Stimulated activated CD4-positive, alpha-beta T cell treated with anti-CD3 and anti-CD28 coated beads, Interleukin-1b, Interleukin-23, amount 100 ng/mL, for 24 hours (primary cell): Measurements from ENCODE around the gene ZMIZ2.
"Not testable (repeated sequence)": the region's sequence is repeated elsewhere in the genome, so short reads cannot be mapped to it uniquely, and the experiment has no call there.

Experiments
- DNase-seq, 4 experiments: peaks; one replicate each; pipeline ENCODE4 v3.0.0-alpha.2; 2020; ENCODE audit warnings: low read depth in 4 of 4, low spot score in 1 of 4

Gene ZMIZ2

DNA sequence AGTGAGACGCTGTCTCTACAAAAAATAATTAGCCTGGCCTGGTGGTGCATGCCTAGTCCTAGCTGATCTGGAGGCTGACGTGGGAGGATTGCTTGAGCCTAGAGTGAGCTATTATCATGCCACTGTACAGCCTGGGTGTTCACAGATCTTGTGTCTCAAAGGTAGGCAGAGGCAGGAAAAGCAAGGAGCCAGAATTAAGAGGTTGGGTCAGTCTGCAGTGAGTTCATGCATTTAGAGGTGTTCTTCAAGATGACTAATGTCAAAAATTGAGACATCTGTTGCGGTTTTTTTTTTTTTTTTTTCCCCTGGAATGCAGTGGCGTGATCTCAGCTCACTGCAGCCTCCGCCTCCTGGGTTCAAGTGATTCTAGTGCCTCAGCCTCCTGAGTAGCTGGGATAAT lies 53.2 kb downstream of the ZMIZ2 start:
- no peak for DNase-seq

DNA sequence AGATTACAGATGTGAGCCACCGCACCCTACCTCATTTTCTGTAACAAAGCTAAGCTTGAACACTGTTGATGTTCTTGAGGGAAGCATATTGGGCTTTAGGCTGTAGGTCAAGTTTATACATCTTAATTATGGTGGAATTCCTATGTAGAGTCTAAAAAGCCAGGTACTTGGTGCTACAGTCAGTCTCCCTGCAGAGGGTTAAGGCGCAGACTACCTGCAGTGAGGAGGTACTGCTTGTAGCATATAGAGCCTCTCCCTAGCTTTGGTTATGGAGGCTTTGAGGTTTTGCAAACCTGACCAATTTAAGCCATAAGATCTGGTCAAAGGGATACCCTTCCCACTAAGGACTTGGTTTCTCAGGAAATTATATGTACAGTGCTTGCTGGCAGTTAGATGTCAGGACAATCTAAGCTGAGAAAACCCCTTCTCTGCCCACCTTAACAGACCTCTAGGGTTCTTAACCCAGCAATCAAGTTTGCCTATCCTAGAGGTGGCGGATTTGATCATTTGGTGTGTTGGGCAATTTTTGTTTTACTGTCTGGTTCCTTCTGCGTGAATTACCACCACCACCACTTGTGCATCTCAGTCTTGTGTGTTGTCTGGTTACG lies 53.9 kb downstream of the ZMIZ2 start:
- no peak for DNase-seq

DNA sequence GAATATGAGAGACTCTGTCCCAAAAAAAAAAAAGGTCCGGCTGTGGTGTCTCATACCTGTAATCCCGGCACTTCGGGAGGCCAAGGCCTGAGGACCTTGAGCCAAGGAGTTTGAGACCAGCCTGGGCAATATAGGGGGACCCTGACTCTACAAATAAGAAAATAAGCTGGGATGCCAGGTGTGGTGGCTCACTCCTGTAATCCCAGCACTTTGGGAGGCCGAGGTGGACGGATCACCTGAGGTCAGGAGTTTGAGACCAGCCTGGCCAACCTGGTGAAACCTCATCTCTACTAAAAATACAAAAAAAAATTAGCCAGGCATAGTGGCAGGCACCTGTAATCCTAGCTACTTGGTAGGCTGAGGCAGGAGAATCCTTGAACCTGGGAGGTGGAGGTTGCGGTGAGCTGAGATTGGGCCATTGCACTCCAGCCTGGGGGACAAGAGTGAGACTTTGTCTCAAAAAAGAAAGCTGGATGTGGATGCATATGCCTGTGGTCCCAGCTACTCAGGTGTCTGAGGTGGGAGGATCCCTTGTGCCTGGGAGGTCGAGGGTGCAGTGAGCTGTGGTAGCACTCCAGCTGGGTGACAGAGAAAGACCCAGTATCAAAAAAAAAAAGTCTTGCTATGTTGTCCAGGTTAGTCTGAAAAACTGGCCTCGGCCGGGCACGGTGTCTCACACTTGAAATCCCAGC lies 55.3 kb downstream of the ZMIZ2 start:
- not testable (repeated sequence) for DNase-seq

DNA sequence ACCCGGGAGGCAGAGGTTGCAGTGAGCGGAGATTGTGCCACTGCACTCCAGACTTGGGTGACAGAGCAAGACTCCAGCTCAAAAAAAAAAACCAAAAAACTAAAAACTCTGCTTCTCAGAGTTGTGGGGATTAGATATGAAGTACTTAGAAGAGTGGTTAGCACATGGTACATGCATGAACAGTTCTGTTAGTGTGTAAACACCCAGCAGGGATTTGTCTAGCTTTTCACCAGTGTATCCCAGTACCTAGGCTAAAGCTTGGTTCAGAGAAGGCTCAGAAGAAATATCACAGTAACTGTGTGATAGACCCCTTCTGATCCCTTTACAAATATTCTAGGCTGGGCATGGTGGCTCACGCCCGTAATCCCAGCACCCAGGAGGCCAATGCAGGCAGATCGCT lies 57.3 kb downstream of the ZMIZ2 start:
- no peak for DNase-seq

DNA sequence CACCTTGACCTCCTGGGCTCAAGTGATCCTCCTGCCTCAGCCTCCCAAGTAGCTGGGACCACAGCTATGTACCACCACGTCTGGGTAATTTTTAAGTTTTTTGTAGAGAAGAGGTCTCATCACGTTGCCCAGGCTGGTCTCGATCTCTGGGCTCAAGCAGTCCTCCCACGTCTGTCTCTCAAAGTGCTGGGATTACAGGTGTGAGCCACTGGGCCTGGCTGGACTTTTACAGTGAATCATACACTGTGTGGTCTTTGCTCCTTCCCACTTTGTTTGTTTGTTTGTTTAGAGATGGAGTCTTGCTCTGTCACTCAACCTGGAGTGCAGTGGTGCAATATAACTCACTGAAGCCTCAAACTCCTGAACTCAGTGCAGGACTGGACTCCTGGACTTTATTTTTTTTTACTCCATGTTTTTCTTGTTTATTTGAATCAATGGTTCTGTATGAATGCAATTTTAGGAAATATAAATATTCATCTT lies 60.3 kb downstream of the ZMIZ2 start:
- no peak for DNase-seq

DNA sequence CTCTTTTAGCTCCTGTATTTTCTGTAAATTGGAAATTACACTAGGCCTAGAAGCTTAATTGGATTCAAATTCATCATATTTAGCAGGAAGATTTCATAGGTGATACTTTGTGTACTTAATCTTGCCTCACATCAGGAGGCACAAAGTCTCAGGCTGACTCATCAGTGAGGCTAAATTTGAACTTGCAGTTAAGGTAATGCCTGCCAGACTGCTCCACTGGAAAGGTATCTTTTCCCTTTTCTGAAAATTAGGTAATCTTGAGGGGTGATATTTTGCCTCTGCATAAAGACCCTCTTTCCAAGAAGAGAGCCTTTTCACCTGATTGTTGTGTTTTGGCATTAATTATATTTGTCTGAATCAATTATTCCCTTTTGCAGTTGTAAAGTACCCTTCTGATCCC lies 62.4 kb downstream of the ZMIZ2 start:
- no peak for DNase-seq

DNA sequence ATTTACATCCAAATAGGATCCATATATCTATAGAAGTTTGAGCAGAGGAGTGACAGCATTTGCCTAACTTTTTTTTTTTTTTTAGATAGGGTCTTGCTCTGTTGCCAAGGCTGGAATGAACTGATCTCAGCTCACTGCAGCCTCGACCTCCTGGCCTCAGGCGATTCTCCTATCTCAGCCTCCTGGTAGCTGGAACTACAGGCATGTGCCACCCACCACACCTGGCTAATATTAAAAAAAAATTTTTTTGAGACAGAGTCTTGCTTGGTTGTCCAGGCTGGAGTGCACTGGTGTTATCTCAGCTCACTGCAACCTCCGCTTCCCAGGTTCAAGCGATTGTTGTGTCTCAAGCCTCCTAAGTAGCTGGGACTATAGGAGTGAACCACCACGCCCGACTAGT lies 62.9 kb downstream of the ZMIZ2 start:
- no peak for DNase-seq

DNA sequence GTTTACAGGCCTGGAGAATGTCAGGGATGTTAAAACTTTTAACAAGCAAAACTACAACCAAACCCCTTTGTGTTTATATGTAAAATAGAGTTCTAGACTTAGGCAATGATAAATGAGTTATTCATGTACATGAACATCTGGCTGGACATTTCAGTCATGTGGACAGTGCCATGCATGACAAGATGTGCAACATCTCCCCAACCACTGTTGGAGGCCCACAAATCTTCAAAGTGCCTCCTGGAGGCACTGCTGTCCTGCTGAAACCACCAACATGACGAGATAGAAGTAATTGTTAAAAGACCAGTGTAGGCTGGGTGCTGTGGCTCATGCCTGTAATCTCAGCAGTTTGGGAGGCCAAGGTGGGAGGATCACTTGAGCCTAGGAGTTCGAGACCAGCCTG lies 66.3 kb downstream of the ZMIZ2 start:
- DNase-seq: no peak

DNA sequence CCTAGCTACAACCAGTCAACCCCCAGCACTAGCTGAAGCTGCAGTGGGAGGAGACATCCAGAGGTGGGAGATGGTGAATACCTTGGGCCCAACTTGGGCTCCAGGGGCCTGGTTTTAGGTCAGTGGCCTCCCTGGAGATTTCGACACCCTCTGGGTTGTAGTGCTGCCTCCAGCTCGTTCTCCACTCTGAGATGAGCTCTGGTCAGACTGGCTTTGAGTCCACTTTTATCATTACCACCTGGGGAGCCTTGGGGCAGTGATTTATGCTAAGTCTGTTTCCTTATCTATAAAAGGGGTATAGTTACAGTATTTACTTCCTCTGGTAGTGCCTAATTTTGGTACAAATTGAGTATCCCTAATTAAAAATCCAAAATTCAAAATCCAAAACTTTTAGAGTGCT lies 70.6 kb downstream of the ZMIZ2 start:
- no peak for DNase-seq
